NB4 (cell line): Measurements from ENCODE around the gene L3MBTL2.

Experiments
- DNase-seq: peaks from one replicate; pipeline ENCODE4 v3.0.0; 2010; ENCODE audit warnings: low read depth
- H3K4me3 ChIP-seq: one replicate; pipeline ENCODE4 v1.5.1; 2011; ENCODE audit warnings: mild to moderate bottlenecking, low read depth, low read length, moderate library complexity
- MYC ChIP-seq: IDR thresholded peaks from 2 replicates; pipeline ENCODE4 v1.6.1; 2011; ENCODE audit warnings: low read depth, low read length
- POLR2A ChIP-seq: IDR thresholded peaks from 2 replicates; pipeline ENCODE4 v1.6.1; 2011; ENCODE audit warnings: mild to moderate bottlenecking; ENCODE audit not compliant: insufficient read length; ENCODE audit errors: extremely low read depth
- TF ChIP-seq, protein P1 (sequence below): IDR thresholded peaks from 2 replicates; pipeline ENCODE4 v1.6.1; 2011; ENCODE audit warnings: low read depth, low read length
- TF ChIP-seq, protein P2 (sequence below): IDR thresholded peaks from one replicate; pipeline ENCODE4 v1.5.1; 2012; ENCODE audit warnings: low read depth, low read length

Gene L3MBTL2

DNA sequence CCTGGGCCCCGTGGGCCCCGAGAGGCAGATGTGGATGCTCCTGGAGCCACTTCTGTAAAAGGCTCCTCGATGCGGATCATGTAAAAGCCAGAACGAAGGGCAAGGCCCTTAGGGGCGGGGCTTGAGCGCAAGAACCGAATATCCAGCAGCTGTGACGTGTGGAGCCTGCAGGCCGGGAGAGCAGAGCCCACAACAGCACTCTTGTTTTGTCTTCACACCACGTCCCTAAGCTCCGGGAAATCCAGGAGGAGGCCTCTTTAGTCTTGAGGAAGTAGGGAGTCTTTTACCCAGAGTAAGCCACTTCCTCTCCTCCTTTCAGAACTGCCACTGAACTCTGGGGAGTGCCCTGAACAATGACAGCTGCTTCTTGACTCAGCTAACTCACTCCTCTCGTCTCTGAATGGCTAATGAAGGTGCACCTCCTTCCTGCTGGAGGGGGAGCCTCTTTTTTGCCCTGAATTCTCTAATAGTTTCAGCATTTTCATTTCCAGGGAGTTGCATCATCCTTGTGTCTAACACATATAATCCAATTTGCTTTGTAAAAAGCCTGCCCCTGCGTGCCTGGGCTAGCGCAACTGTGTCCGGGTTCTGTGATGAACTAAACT is 12.5 kb downstream of the L3MBTL2 start:
- H3K4me3 ChIP-seq, result peak overlapping the region; percentile 14
- TF ChIP-seq MYC, result no peak
- TF ChIP-seq, protein P1, sequence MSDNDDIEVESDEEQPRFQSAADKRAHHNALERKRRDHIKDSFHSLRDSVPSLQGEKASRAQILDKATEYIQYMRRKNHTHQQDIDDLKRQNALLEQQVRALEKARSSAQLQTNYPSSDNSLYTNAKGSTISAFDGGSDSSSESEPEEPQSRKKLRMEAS, result 0 out of 2 replicates have a peak, but pooled peaks have one; percentile 24
- TF ChIP-seq, protein P2, sequence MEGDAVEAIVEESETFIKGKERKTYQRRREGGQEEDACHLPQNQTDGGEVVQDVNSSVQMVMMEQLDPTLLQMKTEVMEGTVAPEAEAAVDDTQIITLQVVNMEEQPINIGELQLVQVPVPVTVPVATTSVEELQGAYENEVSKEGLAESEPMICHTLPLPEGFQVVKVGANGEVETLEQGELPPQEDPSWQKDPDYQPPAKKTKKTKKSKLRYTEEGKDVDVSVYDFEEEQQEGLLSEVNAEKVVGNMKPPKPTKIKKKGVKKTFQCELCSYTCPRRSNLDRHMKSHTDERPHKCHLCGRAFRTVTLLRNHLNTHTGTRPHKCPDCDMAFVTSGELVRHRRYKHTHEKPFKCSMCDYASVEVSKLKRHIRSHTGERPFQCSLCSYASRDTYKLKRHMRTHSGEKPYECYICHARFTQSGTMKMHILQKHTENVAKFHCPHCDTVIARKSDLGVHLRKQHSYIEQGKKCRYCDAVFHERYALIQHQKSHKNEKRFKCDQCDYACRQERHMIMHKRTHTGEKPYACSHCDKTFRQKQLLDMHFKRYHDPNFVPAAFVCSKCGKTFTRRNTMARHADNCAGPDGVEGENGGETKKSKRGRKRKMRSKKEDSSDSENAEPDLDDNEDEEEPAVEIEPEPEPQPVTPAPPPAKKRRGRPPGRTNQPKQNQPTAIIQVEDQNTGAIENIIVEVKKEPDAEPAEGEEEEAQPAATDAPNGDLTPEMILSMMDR, result no peak
- peak; percentile 92 for DNase-seq

DNA sequence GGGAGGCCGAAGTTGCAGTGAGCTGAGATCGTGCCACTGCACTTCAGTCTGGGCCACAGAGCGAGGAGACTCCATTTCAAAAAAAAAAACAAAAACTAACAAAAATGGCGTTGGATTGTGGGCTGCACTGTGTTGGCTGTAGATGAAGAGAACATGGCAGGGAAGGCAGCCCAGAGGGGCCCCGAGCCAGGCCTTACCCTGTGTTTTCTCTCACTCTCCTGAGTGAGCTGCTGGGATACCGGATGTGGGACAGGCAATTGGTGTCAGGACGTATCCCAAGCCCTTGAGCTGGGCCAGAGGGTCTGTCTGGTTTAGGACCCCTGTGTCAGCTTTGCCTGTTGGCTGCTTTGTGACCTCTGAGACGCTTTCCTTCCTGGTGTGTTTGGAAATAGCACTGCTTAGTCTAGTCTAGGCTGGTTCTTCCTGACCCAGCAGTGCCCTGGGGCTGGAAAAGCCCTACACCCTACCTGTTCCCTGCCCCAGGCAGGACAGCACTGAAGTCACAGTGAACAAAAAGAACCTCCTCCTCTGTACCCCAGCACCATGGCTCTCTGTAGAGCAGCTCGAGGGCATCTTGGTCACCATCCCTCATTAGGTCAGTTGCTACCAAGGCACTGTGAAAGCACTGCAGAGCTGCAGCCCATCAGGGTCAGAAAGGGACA is 17.9 kb downstream of the L3MBTL2 start:
- DNase-seq, result no peak
- no peak for TF ChIP-seq MYC
- TF ChIP-seq, protein P1, result no peak
- TF ChIP-seq POLR2A, result no peak
- TF ChIP-seq, protein P2, result no peak
- no peak overlapping the region for H3K4me3 ChIP-seq

DNA sequence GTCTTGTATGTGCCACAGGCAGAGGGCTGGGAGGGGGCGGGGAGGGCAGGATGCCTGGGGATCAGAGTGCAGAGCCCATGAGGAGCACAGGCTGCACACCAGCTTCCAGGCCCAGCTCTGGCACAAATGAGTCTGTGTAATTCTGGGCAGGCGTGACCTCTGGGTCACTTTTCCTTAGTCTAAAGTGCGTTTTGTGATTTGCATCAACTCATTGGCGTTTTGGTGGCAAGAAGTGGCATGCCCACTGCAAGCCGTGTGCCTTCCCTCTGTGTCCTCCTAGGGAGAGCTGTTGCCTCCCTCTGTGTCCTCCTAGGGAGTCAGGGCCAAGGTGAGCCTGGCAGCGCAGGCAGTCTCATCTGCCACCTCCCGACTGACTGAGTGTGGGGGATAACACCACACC is 18.4 kb downstream of the L3MBTL2 start:
- TF ChIP-seq POLR2A (no peak), MYC (no peak)
- TF ChIP-seq, protein P2, result no peak
- TF ChIP-seq, protein P1, result no peak
- no peak for DNase-seq
- no peak overlapping the region for H3K4me3 ChIP-seq

DNA sequence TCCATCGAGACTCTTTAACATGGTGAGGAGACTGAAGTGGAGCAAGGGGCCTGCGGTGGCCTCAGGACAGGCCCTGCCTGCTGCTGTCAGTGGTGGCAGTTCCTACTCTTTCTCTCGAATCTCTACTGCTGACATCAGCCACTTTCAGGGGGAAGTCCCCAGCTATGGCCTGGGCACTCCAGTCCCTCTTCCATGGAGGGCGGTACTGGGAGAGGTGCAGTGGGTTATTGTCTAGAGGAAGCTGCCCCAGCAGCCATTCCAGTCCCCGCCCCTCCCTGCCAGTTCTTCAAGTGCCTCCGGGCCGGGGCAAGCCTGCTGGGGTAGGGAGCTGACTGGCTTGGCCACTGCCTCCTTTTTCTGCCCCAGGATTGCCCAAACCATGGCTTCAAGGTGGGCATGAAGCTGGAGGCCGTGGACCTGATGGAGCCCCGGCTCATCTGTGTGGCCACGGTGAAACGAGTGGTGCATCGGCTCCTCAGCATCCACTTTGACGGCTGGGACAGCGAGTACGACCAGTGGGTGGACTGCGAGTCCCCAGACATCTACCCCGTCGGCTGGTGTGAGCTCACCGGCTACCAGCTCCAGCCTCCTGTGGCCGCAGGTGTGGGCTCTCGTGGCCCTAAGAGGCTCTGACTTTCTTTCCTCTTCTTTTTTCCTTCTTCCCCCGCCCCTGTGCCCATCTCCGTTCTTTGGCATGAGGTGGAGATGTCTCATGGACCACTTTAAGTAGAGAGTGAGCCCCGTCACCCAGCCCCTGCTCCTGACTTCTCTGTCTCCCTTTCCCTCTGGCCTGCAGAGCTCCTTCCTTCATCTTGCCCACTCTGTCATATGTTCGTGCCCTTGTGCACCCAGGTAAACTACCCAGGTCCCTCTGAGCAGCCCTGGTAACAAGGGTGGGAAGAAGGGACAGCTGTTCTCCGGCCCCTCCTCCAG is 21.9 kb downstream of the L3MBTL2 start:
- H3K4me3 ChIP-seq, result no peak overlapping the region
- TF ChIP-seq, protein P2, result no peak
- TF ChIP-seq MYC, result no peak
- no peak for TF ChIP-seq POLR2A
- TF ChIP-seq, protein P1, result no peak
- DNase-seq, result no peak

DNA sequence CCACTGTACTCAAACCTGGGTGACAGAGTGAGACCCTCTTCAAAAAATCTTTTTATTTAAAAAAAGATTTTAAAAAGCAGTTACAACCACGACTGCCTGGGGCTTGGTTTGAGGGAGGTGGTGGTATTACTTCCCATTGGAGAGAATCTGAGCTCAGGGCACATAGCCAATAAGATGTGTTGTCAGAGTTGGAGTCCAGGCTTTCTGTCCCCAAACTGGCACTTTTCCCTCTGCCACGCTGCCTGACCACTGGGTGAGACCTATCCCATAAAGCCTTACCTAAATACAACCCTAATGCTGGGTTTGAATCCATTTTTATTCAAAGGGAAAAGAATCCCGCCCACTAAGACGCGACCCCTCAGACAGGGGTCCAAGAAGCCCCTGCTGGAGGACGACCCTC is 24.1 kb downstream of the L3MBTL2 start:
- TF ChIP-seq, protein P2, result no peak
- TF ChIP-seq, protein P1, result no peak
- TF ChIP-seq MYC, result no peak
- TF ChIP-seq POLR2A, result no peak
- no peak for DNase-seq
- H3K4me3 ChIP-seq, result no peak overlapping the region
